Prostate gland (tissue), 2 donors: ENCODE results near the gene SEC14L3.

Source experiments
- POLR2AphosphoS5 ChIP-seq: sonication (generic); formaldehyde crosslinking; IDR thresholded peaks from one replicate; pipeline ENCODE4 v1.6.1; 2017; ENCODE audit warnings: antibody characterized with exemption
- TF ChIP-seq, protein P1 (sequence below), 4 experiments: fragments of 200-600 bp in 2 of 4; fragments of 450-650 bp in 2 of 4; sonication (generic) in 2 of 4; IDR thresholded peaks; 1 replicate in 3 of 4; 2 replicates in 1 of 4; pipeline ENCODE4 v1.5.1; 2016 to 2019; ENCODE audit warnings: antibody characterized with exemption in 4 of 4, mild to moderate bottlenecking in 2 of 4, moderate library complexity in 2 of 4

- TF ChIP-seq, protein P1, sequence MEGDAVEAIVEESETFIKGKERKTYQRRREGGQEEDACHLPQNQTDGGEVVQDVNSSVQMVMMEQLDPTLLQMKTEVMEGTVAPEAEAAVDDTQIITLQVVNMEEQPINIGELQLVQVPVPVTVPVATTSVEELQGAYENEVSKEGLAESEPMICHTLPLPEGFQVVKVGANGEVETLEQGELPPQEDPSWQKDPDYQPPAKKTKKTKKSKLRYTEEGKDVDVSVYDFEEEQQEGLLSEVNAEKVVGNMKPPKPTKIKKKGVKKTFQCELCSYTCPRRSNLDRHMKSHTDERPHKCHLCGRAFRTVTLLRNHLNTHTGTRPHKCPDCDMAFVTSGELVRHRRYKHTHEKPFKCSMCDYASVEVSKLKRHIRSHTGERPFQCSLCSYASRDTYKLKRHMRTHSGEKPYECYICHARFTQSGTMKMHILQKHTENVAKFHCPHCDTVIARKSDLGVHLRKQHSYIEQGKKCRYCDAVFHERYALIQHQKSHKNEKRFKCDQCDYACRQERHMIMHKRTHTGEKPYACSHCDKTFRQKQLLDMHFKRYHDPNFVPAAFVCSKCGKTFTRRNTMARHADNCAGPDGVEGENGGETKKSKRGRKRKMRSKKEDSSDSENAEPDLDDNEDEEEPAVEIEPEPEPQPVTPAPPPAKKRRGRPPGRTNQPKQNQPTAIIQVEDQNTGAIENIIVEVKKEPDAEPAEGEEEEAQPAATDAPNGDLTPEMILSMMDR (IDR thresholded peaks at IDR 0.05) = no peak
- TF ChIP-seq POLR2AphosphoS5 = no peak
Measured at GRCh38 chr22:30474683-30475424, 3.0 kb upstream of the SEC14L3 start.
